PC-9 (cell line): ENCODE measurements around the gene OTUD1.

Source experiments
- CTCF ChIP-seq: fragments of 200-600 bp; sonication (generic); conservative IDR thresholded peaks from 2 replicates; pipeline ENCODE4 v1.6.1; 2017; ENCODE audit warnings: mixed run types, antibody characterized with exemption, mild to moderate bottlenecking, moderate library complexity
- EZH2 ChIP-seq: fragments of 200-600 bp; sonication (generic); IDR thresholded peaks from 2 replicates; pipeline ENCODE4 v1.8.0; 2017; ENCODE audit warnings: antibody characterized with exemption, low read depth

GRCh38 chr10:23448323-23448722, 9.4 kb downstream of the OTUD1 start:
- no peak for TF ChIP-seq EZH2
- TF ChIP-seq CTCF: no peak
